ENCODE measurements around the gene DMD.

GRCh38 chrX:33014949-33015348 lies 196.4 kb downstream of the DMD start:
- TF ChIP-seq CBX5 (IDR thresholded peaks at IDR 0.05; ENCODE audit: low read depth, low read length): no peak
- no peak for TF ChIP-seq CREB1 (IDR thresholded peaks at IDR 0.05)
- TF ChIP-seq CTCF (IDR thresholded peaks at IDR 0.05; ENCODE audit: control extremely low read depth in 1 of 3, insufficient read depth in 1 of 3, low read depth in 1 of 3, low read length in 3 of 3): no peak
- TF ChIP-seq EZH2 (IDR thresholded peaks at IDR 0.05; ENCODE audit: low read depth, low read length, severe bottlenecking): no peak
- TF ChIP-seq BACH1 (IDR thresholded peaks at IDR 0.05; ENCODE audit: low read length): no peak
- TF ChIP-seq POLR2A (IDR thresholded peaks at IDR 0.05; ENCODE audit: control extremely low read depth in 1 of 2, low read depth in 2 of 2, low read length in 2 of 2): no peak
- TF ChIP-seq POLR2AphosphoS5 (IDR thresholded peaks at IDR 0.05; ENCODE audit: low read depth, low read length): no peak
- no peak for TF ChIP-seq TCF12 (IDR thresholded peaks at IDR 0.05; ENCODE audit: low read depth, low read length)
- TF ChIP-seq RAD21 (IDR thresholded peaks at IDR 0.05 in 1 of 2, conservative IDR thresholded peaks at IDR 0.05 in 1 of 2; ENCODE audit: low read depth in 2 of 2, low read length in 2 of 2): no peak
- TF ChIP-seq RNF2 (IDR thresholded peaks at IDR 0.05; ENCODE audit: borderline replicate concordance, low read depth, low read length, missing control alignments, poor library complexity, severe bottlenecking): no peak
- no peak for TF ChIP-seq TAF1 (IDR thresholded peaks at IDR 0.05; ENCODE audit: low read depth, low read length)
- no peak for TF ChIP-seq NANOG (IDR thresholded peaks at IDR 0.05; ENCODE audit: insufficient read depth, low read depth, low read length, poor library complexity, severe bottlenecking)
- no peak for TF ChIP-seq KDM4A (IDR thresholded peaks at IDR 0.05; ENCODE audit: low read depth, low read length, severe bottlenecking)
- no peak for TF ChIP-seq EP300 (IDR thresholded peaks at IDR 0.05; ENCODE audit: borderline replicate concordance in 1 of 2, low read depth in 2 of 2, low read length in 2 of 2)

Measured in H1 (cell line).